Heart left ventricle (tissue), 16 donors: ENCODE data around the gene ATP5F1E. TPM values are rescaled to one million over a fixed set of nuclear protein-coding genes. Genes with fewer than 3 reads are reported as not detected.
A peak's percentile ranks its signal among the peaks of the same experiment; 100 is the strongest.

Experiments used
- ATAC-seq, 4 donors: fragments of 200-7000 bp; cut with Tn5 transposase; one replicate each; pipeline ENCODE4 v1.9.1; 2020 to 2022; ENCODE audit warnings: moderate library complexity in 4 of 4, mild to moderate bottlenecking in 3 of 4, moderate number of reproducible peaks in 1 of 4
- DNase-seq, 5 donors: peaks; one replicate each; pipeline ENCODE4 v3.0.0-alpha.2; 2020
- H3K27ac ChIP-seq, 12 donors: fragments of 200-600 bp; sonication (generic) in 4 of 12; one replicate each; pipeline versions ENCODE4 v1.5.0 to v1.8.0; 2016 to 2022; ENCODE audit warnings: mild to moderate bottlenecking in 2 of 12
- H3K27me3 ChIP-seq, 9 donors: fragments of 200-600 bp; sonication (generic) in 2 of 9; one replicate each; pipeline versions ENCODE4 v1.5.1 to v1.8.0; 2016 to 2022; ENCODE audit warnings: mild to moderate bottlenecking in 3 of 9
- H3K36me3 ChIP-seq, 9 donors: fragments of 200-600 bp; sonication (generic) in 2 of 9; one replicate each; pipeline versions ENCODE4 v1.5.0 to v1.8.0; 2018 to 2022; ENCODE audit warnings: mild to moderate bottlenecking in 2 of 9
- H3K4me1 ChIP-seq, 12 donors: fragments of 200-600 bp; sonication (generic) in 4 of 12; one replicate each; pipeline versions ENCODE4 v1.5.0 to v1.8.0; 2016 to 2022; ENCODE audit warnings: mild to moderate bottlenecking in 3 of 12
- H3K4me3 ChIP-seq, 12 donors: fragments of 200-600 bp; sonication (generic) in 4 of 12; one replicate each; pipeline versions ENCODE4 v1.5.0 to v1.8.0; 2017 to 2022; ENCODE audit warnings: mild to moderate bottlenecking in 9 of 12, moderate library complexity in 4 of 12
- H3K9me3 ChIP-seq, 12 donors: fragments of 200-600 bp; sonication (generic) in 4 of 12; one replicate each; pipeline versions ENCODE4 v1.5.0 to v1.8.0; 2016 to 2022; ENCODE audit warnings: mild to moderate bottlenecking in 1 of 12
- CTCF ChIP-seq, 12 donors: fragments of 200-600 bp; sonication (generic) in 4 of 12; IDR thresholded peaks; one replicate each; pipeline versions ENCODE4 v1.5.0 to v1.8.0; 2018 to 2022; ENCODE audit warnings: antibody characterized with exemption in 12 of 12, mild to moderate bottlenecking in 5 of 12
- POLR2A ChIP-seq, 2 donors: fragments of 450-650 bp; IDR thresholded peaks; one replicate each; pipeline ENCODE4 v1.6.1; 2017; ENCODE audit warnings: antibody characterized with exemption in 2 of 2, mild to moderate bottlenecking in 2 of 2, moderate library complexity in 2 of 2
- WGBS, 4 donors: extraction: QIAGEN DNeasy Blood & Tissue Kit in 2 of 4; methylation state at CpG; one replicate each; pipeline versions ENCODE4 v1.1.5 to v1.1.7; 2013 to 2018; 5-methylcytosine and 5-hydroxymethylcytosine counted together
- intact Hi-C, 10 donors: fragments of 100-400 bp; cut with DNase I; formaldehyde crosslinking; loops; one replicate each; pipeline versions ENCODE4 v1.11.1 to v1.14.2; 2022
- polyA plus RNA-seq, 2 donors: library from polyadenylated mRNA; stranded (reverse); fragments of 200-250 nt; gene quantifications; one replicate each; pipeline ENCODE4 v1.2.3, GENCODE V29; 2013
- total RNA-seq, 9 donors: library from RNA; depleted of rRNA in 2 of 9; stranded (reverse); fragments of >200 nt in 2 of 9; fragmentation: NEBNext Ultra II Directional in 3 of 9; extraction: Animal tissue kit (Norgen Biotek cat#: 25700) in 3 of 9; gene quantifications; one replicate each; pipeline versions ENCODE4 v1.1.0 to v1.2.4, GENCODE V29; 2016 to 2023
- donor health status: ischemic (EF 13 %, LVEDD 7.1; RV severe dilation, severe dysfunction).
- donor health status: healthy with polysubstance abuse.
- donor health status: DM: no; HTN: yes; CAD: no.
- donor health status: DM: no; HTN: no; CAD: no.
- donor health status: ischemic (EF 25% LVEDD 6.9; RV normal size, moderate dysfunction).
- donor health status: ischemic (EF 25% LVEDD 5.7; RV mildly dilated, moderate dysfunction).
- donor health status: healthy.
- donor health status: DM: yes; HTN: yes; CAD: no.
- donor health status: ischemic (EF 35%, LVEDD 5.7; RV mildly dilated, moderate dysfunction).
- donor health status: nonischemic (EF 11% LVEDD 7.7; RV severe dilation, severe dysfunction).
- donor health status: DM: yes; HTN: yes; CAD: no.
- donor health status: PGD.
- donor health status: ischemic (EF 29% LVEDD 5.4; RV normal size, mild dysfunction).
- donor health status: nonischemic (EF 23%, LVEDD 6.1; RV moderate dilation, normal function).

ATP5F1E gene
- total and polyA plus RNA-seq, 11 donors: 38.5 to 153 (median 116) TPM

- 89 to 94% (median 92%) methylated on average over 11 of the region's 11 CpGs for WGBS, 4 donors
- H3K36me3 ChIP-seq: peaks cover 0 to 100% (median 83%) of the 10 kb centered on the region in 9 donors
- H3K4me1 ChIP-seq: peaks cover 0 to 23% (median 4%) of the 10 kb centered on the region in 12 donors
- TF ChIP-seq POLR2A (IDR thresholded peaks at IDR 0.05) (no peak), CTCF (IDR thresholded peaks at IDR 0.05) (no peak)
- intact Hi-C loops: no loop called here
- H3K9me3 ChIP-seq: no peaks in the 10 kb centered on the region
- no peak for ATAC-seq
- no peak overlapping the region for H3K4me3 ChIP-seq
- H3K27ac ChIP-seq: no peak overlapping the region
- no peaks in the 10 kb centered on the region for H3K27me3 ChIP-seq
- DNase-seq: peak in 1 of 5 donors; percentile 22
Measured at GRCh38 chr20:58998656-58999055, 33.5 kb downstream of the ATP5F1E start.

- 91 to 94% (median 93%) methylated on average over 24 of the region's 24 CpGs for WGBS, 4 donors
- H3K27ac ChIP-seq: no peak overlapping the region
- intact Hi-C loops: no loop called here
- TF ChIP-seq CTCF (IDR thresholded peaks at IDR 0.05) (no peak), POLR2A (IDR thresholded peaks at IDR 0.05) (no peak)
- H3K27me3 ChIP-seq: no peaks in the 10 kb centered on the region
- no peak overlapping the region for H3K4me3 ChIP-seq
- no peaks in the 10 kb centered on the region for H3K9me3 ChIP-seq
- peaks cover 0 to 14% (median 0%) of the 10 kb centered on the region in 12 donors for H3K4me1 ChIP-seq
- peaks cover 0 to 100% (median 97%) of the 10 kb centered on the region in 9 donors for H3K36me3 ChIP-seq
- ATAC-seq (no peak), DNase-seq (peak in 2 of 5 donors; percentile 7 to 20)
Measured at GRCh38 chr20:58997141-58997770, 34.9 kb downstream of the ATP5F1E start.

GRCh38 chr20:58996226-58996611 is 35.9 kb downstream of the ATP5F1E start:
- H3K9me3 ChIP-seq: no peaks in the 10 kb centered on the region
- TF ChIP-seq CTCF (IDR thresholded peaks at IDR 0.05): no peak
- H3K27me3 ChIP-seq: no peaks in the 10 kb centered on the region
- no peak overlapping the region for H3K27ac ChIP-seq
- intact Hi-C loops: no loop called here
- peaks cover 0 to 14% (median 0%) of the 10 kb centered on the region in 12 donors for H3K4me1 ChIP-seq
- H3K36me3 ChIP-seq: peaks cover under 1 to 100% (median 99%) of the 10 kb centered on the region in 9 donors
- no peak for ATAC-seq
- 93 to 95% (median 93%) methylated on average over 12 of the region's 12 CpGs for WGBS, 4 donors
- DNase-seq: peak in 1 of 5 donors; percentile 18
- no peak overlapping the region for H3K4me3 ChIP-seq

GRCh38 chr20:58995461-58996225 is 36.5 kb downstream of the ATP5F1E start:
- H3K4me1 ChIP-seq: peaks cover 0 to 14% (median 0%) of the 10 kb centered on the region in 12 donors
- no peak overlapping the region for H3K4me3 ChIP-seq
- TF ChIP-seq POLR2A (IDR thresholded peaks at IDR 0.05) (no peak), CTCF (IDR thresholded peaks at IDR 0.05) (no peak)
- H3K36me3 ChIP-seq: peaks cover 6 to 100% (median 99%) of the 10 kb centered on the region in 9 donors
- whole genome bisulfite sequencing, 4 donors: 88 to 91% (median 90%) methylated on average over 18 of the region's 18 CpGs
- intact Hi-C loops: no loop called here
- DNase-seq: peak in 2 of 5 donors; percentile 19 to 20
- H3K9me3 ChIP-seq: no peaks in the 10 kb centered on the region
- peak overlapping the region in 2 of 12 donors; percentile 32 to 37 for H3K27ac ChIP-seq
- peak in 1 of 4 donors; percentile 8 for ATAC-seq
- no peaks in the 10 kb centered on the region for H3K27me3 ChIP-seq
